MM.1S (cell line): ENCODE measurements around the gene TUBGCP2.

Experiments used
- EZH2 ChIP-seq: fragments of 300-600 bp; sonication (generic); optimal IDR thresholded peaks from 2 replicates; pipeline ENCODE3; 2017; ENCODE audit warnings: low read depth, mild to moderate bottlenecking, antibody characterized with exemption, low read length, mixed read lengths
- EZH2phosphoT487 ChIP-seq: fragments of 300-600 bp; sonication (generic); IDR thresholded peaks from 2 replicates; pipeline ENCODE4 v1.6.1; 2018; ENCODE audit warnings: antibody characterized with exemption, low read length
- TF ChIP-seq, protein P1 (sequence below): fragments of 300-600 bp; sonication (generic); IDR thresholded peaks from 2 replicates; pipeline ENCODE4 v1.5.1; 2016; ENCODE audit warnings: antibody characterized with exemption, low read length, mixed read lengths

DNA sequence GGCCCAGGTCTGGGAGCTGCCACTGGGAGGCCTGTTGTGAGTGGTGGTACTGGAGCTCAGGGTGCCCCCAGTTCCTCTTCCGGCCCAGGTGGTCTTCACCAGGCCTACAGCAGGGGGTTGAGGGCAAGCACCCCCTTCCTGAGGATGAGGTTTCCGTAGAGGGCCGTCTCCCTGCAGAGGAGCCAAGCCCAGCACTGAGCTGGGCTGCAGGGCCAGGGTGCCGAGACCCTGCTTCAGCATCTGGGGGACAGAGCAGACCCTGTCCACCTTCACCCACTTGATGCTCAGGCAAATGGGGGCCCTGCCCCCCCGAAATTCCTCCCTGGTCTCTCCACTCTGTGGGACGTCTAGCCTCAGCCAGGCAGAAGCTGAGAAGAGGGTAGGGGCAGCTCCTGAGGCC, 46.6 kb upstream of the TUBGCP2 start:
- TF ChIP-seq EZH2 (no peak), EZH2phosphoT487 (no peak)
- TF ChIP-seq, protein P1, sequence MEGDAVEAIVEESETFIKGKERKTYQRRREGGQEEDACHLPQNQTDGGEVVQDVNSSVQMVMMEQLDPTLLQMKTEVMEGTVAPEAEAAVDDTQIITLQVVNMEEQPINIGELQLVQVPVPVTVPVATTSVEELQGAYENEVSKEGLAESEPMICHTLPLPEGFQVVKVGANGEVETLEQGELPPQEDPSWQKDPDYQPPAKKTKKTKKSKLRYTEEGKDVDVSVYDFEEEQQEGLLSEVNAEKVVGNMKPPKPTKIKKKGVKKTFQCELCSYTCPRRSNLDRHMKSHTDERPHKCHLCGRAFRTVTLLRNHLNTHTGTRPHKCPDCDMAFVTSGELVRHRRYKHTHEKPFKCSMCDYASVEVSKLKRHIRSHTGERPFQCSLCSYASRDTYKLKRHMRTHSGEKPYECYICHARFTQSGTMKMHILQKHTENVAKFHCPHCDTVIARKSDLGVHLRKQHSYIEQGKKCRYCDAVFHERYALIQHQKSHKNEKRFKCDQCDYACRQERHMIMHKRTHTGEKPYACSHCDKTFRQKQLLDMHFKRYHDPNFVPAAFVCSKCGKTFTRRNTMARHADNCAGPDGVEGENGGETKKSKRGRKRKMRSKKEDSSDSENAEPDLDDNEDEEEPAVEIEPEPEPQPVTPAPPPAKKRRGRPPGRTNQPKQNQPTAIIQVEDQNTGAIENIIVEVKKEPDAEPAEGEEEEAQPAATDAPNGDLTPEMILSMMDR: no peak
